Myocyte (in vitro differentiated cells): ENCODE measurements around the gene TRAPPC10. TPM values are rescaled to one million over a fixed set of nuclear protein-coding genes. Genes with fewer than 3 reads are reported as not detected.
"Not testable (repeated sequence)": the region's sequence is repeated elsewhere in the genome, so short reads cannot be mapped to it uniquely, and the experiment has no call there.

Experiments used
- DNase-seq: peaks from one replicate; pipeline ENCODE4 v3.0.0-alpha.2; 2012; ENCODE audit warnings: low read depth
- total RNA-seq: library from RNA; depleted of rRNA; stranded (reverse); fragments of >200 nt; gene quantifications from 2 replicates; pipeline ENCODE4 v1.2.3, GENCODE V29; 2014

TRAPPC10 gene
- total RNA-seq, 1 donor from 2014 or later = 22.4 TPM

DNA sequence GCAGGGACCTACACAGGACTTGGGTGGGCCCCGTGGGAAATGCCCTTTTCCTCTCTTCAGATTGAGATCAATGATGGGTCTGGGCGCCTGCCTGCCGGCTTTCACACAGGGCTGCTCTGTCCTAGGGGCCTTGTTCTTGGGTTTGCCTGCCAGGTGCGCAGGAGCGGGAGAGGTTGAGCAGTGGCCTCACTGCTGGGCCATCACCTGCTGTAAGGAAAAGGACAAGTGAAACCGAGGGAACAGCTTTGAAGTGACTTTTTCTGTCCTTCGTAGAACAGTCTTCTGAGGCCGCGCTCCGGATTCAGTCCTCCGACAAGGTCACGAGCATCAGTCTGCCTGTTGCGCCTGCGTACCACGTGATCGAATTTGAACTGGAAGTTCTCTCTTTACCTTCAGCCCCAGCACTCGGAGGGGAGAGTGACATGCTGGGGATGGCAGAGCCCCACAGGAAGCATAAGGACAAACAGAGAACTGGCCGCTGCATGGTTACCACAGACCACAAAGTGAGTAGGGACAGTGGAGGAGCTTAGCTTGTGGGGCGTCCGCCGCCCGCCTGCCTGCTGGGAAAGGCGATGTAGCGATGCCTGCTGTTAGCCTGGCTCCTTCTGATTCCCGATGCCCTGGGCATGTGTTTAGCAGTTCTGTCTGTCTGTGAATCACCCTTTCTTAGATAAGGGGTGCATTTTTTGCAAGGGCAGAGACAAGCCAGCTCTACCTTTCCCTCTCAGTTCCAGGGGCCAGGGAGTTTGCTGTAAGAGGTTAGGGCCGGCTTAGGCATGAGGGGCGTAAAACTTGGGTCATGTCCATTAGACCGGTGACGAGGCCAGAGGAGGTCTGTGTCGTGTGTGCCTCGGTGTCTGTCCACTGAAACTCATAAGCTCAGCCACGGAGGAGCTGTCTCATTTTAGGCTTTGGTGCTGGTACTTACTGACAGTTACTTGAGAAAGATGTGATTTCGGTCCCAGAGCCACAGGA lies 75.6 kb downstream of the TRAPPC10 start:
- DNase-seq = peak; percentile 3

DNA sequence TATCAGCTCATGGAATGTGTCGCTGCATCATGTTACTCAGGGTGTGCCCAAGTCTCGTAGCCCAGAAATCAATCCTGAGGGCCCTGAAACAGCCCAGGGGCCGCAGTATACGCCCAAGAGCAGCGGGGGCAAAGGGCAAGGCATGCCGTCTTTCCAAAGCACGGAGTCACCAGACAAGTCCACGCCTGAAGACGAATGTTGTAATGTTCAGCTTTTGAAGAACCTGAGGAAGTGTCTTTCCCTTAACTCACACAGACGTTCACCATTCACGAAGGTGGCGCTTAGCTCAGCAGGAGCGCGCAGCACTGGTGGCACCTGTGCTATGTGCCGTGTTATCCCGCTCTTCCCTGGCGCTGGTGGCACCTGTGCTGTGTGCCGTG lies 76.3 kb downstream of the TRAPPC10 start:
- DNase-seq = no peak

DNA sequence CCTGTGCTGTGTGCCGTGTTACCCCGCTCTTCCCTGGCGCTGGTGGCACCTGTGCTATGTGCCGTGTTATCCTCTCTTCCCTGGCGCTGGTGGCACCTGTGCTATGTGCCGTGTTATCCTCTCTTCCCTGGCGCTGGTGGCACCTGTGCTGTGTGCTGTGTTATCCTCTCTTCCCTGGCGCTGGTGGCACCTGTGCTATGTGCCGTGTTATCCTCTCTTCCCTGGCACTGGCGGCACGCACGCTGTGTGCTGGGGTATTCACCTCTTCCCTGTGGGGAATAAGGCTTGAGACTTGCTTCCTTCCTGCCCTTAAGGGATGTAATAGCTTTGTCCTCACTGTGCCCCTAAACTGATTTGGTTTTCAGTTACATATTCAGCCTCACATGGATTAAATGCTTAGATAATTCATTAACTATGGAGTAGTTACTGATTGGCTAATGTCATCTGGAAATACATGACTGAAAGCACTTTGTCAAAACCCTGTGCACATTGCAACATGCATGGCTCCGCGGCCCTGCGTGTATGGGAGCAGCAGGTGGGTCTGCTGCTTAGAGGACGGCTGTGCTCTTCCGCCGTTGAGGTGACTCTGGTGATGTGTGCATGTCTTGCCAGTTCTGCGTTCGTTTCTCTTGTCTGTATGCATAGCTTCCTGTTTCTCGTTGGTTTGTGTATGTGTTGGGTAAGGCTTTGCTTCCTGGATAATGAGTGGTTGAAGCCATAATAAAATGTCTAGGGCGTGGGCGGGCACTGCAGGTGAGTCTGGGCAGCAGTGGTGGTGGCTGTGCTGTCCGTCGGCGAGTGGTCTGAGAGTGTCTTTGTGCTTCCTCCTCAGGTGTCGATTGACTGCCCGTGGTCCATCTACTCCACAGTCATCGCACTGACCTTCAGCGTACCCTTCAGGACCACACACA lies 77.1 kb downstream of the TRAPPC10 start:
- no peak for DNase-seq

GRCh38 chr21:44090325-44090724 lies 78.2 kb downstream of the TRAPPC10 start:
- no peak for DNase-seq

GRCh38 chr21:44092211-44092610 lies 80.1 kb downstream of the TRAPPC10 start:
- no peak for DNase-seq

DNA sequence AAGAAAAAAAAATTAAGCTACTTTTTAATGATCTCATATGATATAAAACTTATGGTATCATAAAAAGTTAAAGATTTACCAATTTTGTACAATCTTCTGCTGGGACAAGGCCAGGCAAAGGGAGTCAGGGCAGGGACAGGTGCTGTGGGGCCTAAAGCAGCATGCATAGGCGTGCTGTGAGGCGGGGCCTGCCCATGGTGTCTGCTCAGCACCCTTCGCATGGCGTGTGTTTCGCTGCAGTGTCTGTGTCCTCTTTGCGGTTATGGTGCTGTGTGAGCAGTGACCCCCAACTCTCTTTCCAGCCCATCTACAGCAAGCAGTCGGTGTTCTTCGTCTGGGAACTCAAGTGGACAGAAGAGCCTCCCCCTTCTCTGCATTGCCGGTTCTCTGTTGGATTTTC lies 81.7 kb downstream of the TRAPPC10 start:
- no peak for DNase-seq

- DNase-seq = no peak
Observed at GRCh38 chr21:44094832-44095231, 82.7 kb downstream of the TRAPPC10 start.

GRCh38 chr21:44098507-44098906 lies 86.4 kb downstream of the TRAPPC10 start:
- not testable (repeated sequence) for DNase-seq

DNA sequence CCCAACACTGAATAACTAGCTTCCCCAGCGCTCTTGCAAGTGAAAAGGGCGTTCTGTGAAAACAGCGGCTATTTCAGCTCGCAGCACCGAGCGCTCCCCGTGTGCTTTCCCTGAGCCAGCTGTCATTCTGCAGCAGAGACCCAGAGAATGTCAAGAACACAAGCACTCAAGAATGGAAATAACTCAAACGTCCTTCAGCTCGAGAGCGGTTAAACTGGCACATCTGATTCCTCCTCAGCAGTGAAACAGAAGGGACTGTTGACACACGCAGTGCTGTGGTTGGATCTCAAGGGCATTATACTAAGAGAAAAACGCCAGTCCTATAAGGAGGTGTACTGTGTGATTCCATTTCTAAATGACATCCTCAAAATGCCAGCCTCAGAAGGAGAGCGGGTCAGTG lies 86.9 kb downstream of the TRAPPC10 start:
- not testable (repeated sequence) for DNase-seq

- DNase-seq = peak; percentile 28
Observed at GRCh38 chr21:44107026-44107501, 95.0 kb downstream of the TRAPPC10 start, which contains the start of gene PWP2. TSS of gene PWP2 (plus strand) at chr21:44107399. CDS start at chr21:44107417, 18 bp downstream.

DNA sequence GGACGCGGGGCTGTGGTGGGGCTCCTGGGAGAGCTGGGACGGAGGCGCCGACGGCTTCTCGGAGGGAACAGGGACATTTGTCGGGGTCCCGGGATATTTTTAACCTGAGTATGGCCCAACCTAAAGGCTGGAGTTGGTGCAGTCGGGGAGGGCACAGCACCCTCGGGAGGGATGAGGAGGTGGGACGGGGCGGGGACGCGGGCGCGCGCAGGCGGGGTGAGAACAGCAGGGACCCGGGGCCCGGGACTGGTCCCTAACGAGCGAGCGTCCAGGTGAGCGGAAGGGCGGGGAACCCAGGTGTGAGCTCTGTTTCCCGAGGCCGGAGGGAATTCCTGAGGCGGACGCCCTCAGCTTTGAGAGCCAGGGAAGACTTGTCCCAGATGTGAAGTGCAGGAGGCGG lies 95.5 kb downstream of the TRAPPC10 start:
- not testable (repeated sequence) for DNase-seq

- DNase-seq = not testable (repeated sequence)
Observed at GRCh38 chr21:44113702-44114371, 101.7 kb downstream of the TRAPPC10 start.

- DNase-seq = not testable (repeated sequence)
Observed at GRCh38 chr21:44122131-44122530, 110.0 kb downstream of the TRAPPC10 start.

- DNase-seq = not testable (repeated sequence)
Observed at GRCh38 chr21:44127827-44128226, 115.7 kb downstream of the TRAPPC10 start.

DNA sequence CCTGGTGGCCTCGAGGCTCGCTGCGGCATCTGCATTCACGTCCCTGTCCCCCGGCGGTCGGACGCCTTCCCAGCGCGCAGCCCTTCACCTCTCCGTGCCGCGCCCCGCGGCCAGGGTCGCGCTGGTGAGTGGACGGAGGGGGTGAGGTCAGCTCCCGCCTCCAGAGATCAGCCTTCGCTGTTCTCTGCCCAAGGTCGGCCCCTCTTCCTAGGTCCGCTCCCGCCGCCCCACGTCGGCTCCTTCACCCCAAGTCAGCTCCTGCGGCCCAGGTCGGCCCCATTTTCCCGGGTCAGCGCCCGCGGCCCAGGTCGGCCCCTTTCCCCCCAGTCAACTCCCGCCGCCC lies 121.6 kb downstream of the TRAPPC10 start:
- not testable (repeated sequence) for DNase-seq

GRCh38 chr21:44134732-44135131 lies 122.6 kb downstream of the TRAPPC10 start:
- not testable (repeated sequence) for DNase-seq

- not testable (repeated sequence) for DNase-seq
Observed at GRCh38 chr21:44138039-44138438, 125.9 kb downstream of the TRAPPC10 start.

DNA sequence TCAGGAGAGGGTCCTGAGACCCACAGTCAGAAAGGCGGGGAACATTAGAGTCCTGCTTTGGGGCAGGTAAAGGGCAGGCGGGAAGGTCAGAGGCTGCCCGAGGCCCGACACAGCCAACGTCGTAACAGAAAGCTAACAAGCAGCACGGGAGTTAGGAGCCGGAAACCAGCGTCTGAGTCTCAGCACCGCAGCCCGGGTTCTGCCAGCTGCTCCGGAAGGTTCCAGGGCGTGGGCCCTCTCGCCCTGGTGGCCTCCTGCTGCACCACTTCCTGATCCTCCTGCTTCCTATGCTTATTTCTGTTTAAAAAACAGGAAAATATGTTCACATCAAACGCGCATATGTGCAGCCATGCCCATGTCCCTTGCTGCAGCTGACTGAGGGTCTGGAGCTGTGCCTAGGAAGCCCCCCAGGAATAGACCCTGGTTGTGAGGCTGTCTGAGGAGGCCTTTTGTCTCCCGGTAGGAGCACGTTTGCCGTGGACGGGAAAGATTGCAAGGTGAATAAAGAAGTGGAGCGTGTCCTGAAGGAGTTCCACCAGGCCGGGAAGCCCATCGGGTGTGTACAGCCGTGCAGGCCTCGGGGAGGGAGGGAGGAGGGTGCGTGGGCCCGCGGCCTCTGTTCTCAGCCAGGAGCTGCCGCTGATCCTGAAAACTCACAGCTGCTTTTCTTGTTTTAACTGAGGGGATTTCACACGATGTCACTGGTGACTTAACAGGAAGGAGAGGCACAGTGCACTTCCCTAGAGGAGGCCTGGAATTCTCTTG lies 127.9 kb downstream of the TRAPPC10 start:
- DNase-seq = not testable (repeated sequence)

DNA sequence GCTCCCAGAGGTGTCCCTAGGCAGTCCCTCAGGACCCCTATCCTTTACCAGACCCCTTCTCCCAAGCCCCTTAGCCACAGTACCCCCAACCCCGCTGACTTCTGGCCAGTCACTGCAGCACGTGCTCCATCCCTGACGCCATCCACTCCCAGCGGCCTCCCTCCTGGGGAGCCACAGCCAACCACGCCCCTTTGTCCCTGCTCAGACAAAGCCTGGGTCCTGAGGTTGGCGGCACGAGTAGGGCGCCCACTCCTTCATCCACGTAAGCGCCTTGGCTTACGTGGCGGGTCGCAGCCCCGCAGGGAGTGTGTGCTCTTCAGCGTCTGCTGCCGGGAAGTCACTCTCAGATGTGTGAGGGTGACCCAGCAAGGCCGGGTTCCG lies 128.4 kb downstream of the TRAPPC10 start:
- not testable (repeated sequence) for DNase-seq

DNA sequence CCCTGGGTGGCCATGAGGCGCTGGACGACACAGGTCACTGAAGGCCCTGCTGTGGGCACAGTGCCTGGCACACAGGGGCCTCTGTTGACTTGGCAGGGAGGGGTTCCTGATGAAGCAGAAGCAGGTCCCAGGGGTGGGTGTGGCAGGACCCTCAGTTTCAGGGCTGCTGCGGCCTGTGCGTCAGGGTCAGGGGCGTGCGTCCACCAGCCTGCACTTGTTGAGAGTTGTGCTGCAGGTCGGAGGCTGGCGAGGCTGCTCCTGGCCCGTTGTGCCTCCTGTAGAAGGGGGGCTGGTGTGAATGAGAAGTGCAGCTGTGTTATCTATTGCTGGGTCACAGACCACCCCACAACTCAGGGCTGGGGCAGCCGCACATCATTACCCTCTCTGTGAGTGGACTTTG lies 130.4 kb downstream of the TRAPPC10 start:
- DNase-seq = not testable (repeated sequence)
